GM12878 (cell line): Measurements from ENCODE around the gene DAPK2. TPM values are rescaled to one million over a fixed set of nuclear protein-coding genes. Genes with fewer than 3 reads are reported as not detected.

Source experiments
- ATAC-seq: fragments of 200-7000 bp; cut with Tn5 transposase; 3 replicates; pipeline ENCODE4 v1.9.1; 2020; ENCODE audit warnings: mild to moderate bottlenecking, moderate library complexity
- BruUV-seq: library from RNA; stranded (reverse); fragments of 400-500 nt; replicated peaks from 2 replicates; lab custom pipeline; 2021; lab: Mats Ljungman, UMichigan
- CTCF ChIA-PET: fragments of 300-600 bp; sonication (Branson Sonifier 250); formaldehyde crosslinking; extraction: SDS; loops from one replicate; lab custom pipeline; 2021; ENCODE audit warnings: inconsistent platforms; lab: Yijun Ruan, JAX
- POLR2A ChIA-PET: fragments of 350-600 bp; formaldehyde crosslinking; extraction: SDS; loops from one replicate; lab custom pipeline; 2021; ENCODE audit warnings: inconsistent platforms; lab: Charles Lee
- RAD21 ChIA-PET: fragments of 300-600 bp; sonication (Branson Sonifier 250); formaldehyde crosslinking; loops from one replicate; lab custom pipeline; 2023; ENCODE audit warnings: antibody characterized with exemption; ENCODE audit not compliant: unreplicated experiment; lab: Charles Lee
- SMC1A ChIA-PET: fragments of 300-600 bp; sonication (Branson Sonifier 250); formaldehyde crosslinking; loops from one replicate; lab custom pipeline; 2023; ENCODE audit not compliant: unreplicated experiment, uncharacterized antibody; lab: Charles Lee
- DNase-seq: peaks from one replicate; pipeline ENCODE4 v3.0.0-alpha.2; 2011; ENCODE audit warnings: low read depth, low spot score
- FAIRE-seq: peaks from 3 replicates; lab custom pipeline; 2011; peaks lifted over from hg19 to GRCh38; lab: Jason Lieb, UNC
- H2AFZ ChIP-seq: 2 replicates; pipeline ENCODE4 v1.6.0; 2011; ENCODE audit warnings: low read depth, low read length, control low read depth; ENCODE audit not compliant: control insufficient read depth
- H3K27ac ChIP-seq: 2 replicates; pipeline ENCODE4 v1.5.1; 2011; ENCODE audit warnings: control low read depth; ENCODE audit not compliant: control insufficient read depth, insufficient read depth
- H3K27me3 ChIP-seq, 2 experiments: replicated peaks in 1 of 2; 2 replicates each; pipeline versions ENCODE4 v1.6.0 to v1.6.1; 2011; ENCODE audit warnings: low read length in 1 of 2; ENCODE audit not compliant: control insufficient read depth in 2 of 2, insufficient read depth in 2 of 2
- H3K36me3 ChIP-seq, 2 experiments: 2 replicates each; pipeline ENCODE4 v1.5.1; 2011; ENCODE audit warnings: low read length in 1 of 2; ENCODE audit not compliant: control insufficient read depth in 2 of 2, insufficient read depth in 2 of 2
- H3K4me1 ChIP-seq: 2 replicates; pipeline ENCODE4 v1.6.1; 2011; ENCODE audit warnings: mild to moderate bottlenecking, low read length, moderate library complexity, mixed read lengths; ENCODE audit not compliant: control insufficient read depth, insufficient read depth
- H3K4me2 ChIP-seq: 2 replicates; pipeline ENCODE4 v1.6.0; 2011; ENCODE audit warnings: control low read depth; ENCODE audit not compliant: control insufficient read depth, insufficient read depth
- H3K4me3 ChIP-seq: fragments of 200-600 bp; sonication (generic); 2 replicates; pipeline ENCODE4 v1.5.1; 2016
- H3K79me2 ChIP-seq: 2 replicates; pipeline ENCODE4 v1.6.0; 2011; ENCODE audit warnings: low read length; ENCODE audit not compliant: control insufficient read depth, insufficient read depth
- H3K9ac ChIP-seq: 2 replicates; pipeline ENCODE4 v1.8.0; 2011; ENCODE audit warnings: low read length, control low read depth, mixed read lengths; ENCODE audit not compliant: control insufficient read depth, insufficient read depth
- H3K9me3 ChIP-seq: replicated peaks from 3 replicates; pipeline ENCODE4 v1.5.1; 2011; ENCODE audit warnings: mild to moderate bottlenecking, low read length; ENCODE audit not compliant: control insufficient read depth, insufficient read depth
- H4K20me1 ChIP-seq: 2 replicates; pipeline ENCODE4 v1.6.0; 2011; ENCODE audit not compliant: control insufficient read depth, insufficient read depth
- CTCF ChIP-seq, 3 experiments: IDR thresholded peaks in 2 of 3; conservative IDR thresholded peaks in 1 of 3; 2 replicates each; pipeline ENCODE4 v1.5.1; 2011; ENCODE audit warnings: low read depth in 3 of 3, low read length in 3 of 3, mild to moderate bottlenecking in 3 of 3, control low read depth in 2 of 3, moderate library complexity in 2 of 3, inconsistent platforms in 1 of 3, mixed read lengths in 1 of 3; ENCODE audit not compliant: control insufficient read depth in 2 of 3, insufficient read depth in 1 of 3; ENCODE audit errors: extremely low read depth in 1 of 3
- FOXK2 ChIP-seq: fragments of 450-650 bp; IDR thresholded peaks from 2 replicates; pipeline ENCODE4 v1.6.1; 2017; ENCODE audit warnings: mild to moderate bottlenecking, moderate library complexity
- NFYB ChIP-seq: IDR thresholded peaks from 2 replicates; pipeline ENCODE4 v1.6.1; 2011; ENCODE audit warnings: low read depth, mild to moderate bottlenecking, low read length, improper control_type of control experiment, moderate library complexity; ENCODE audit not compliant: insufficient read depth
- NR2C2 ChIP-seq: IDR thresholded peaks from 2 replicates; pipeline ENCODE4 v1.6.1; 2011; ENCODE audit warnings: borderline replicate concordance, low read depth; ENCODE audit not compliant: control insufficient read depth, insufficient read length
- TAF1 ChIP-seq: IDR thresholded peaks from 2 replicates; pipeline ENCODE4 v1.6.1; 2011; ENCODE audit warnings: mild to moderate bottlenecking, low read depth, low read length, borderline replicate concordance
- TBL1XR1 ChIP-seq: IDR thresholded peaks from 2 replicates; pipeline ENCODE4 v1.6.1; 2012; ENCODE audit warnings: low read depth, low read length, improper control_type of control experiment
- YY1 ChIP-seq: IDR thresholded peaks from 2 replicates; pipeline ENCODE4 v1.6.1; 2011; ENCODE audit warnings: low read depth, mild to moderate bottlenecking, low read length
- WGBS: methylation state at CpG from one replicate; pipeline ENCODE4 v1.1.6; 2016; ENCODE audit warnings: low lambda C conversion rate; ENCODE audit not compliant: insufficient replicate concordance, insufficient coverage; ENCODE audit errors: missing lambda C conversion rate; 5-methylcytosine and 5-hydroxymethylcytosine counted together
- in situ Hi-C: fragments of 300-500 bp; cut with MboI; formaldehyde crosslinking; loops from 9 replicates; pipeline ENCODE4 v1.14.3; 2018; ENCODE audit warnings: mixed read lengths
- intact Hi-C: fragments of 100-400 bp; cut with micrococcal nuclease; formaldehyde crosslinking; loops from one replicate; pipeline ENCODE4 v1.14.2; 2022; ENCODE audit not compliant: unreplicated experiment
- polyA plus RNA-seq, 11 experiments: library from polyadenylated mRNA; depleted of rRNA in 4 of 11; unstranded in 6 of 11; stranded (reverse) in 5 of 11; fragments of >200 nt; fragmentation: Nextera tagmentation in 4 of 11; fragmentation: Illumina TruSeq in 1 of 11; extraction: Ambion mirVana in 4 of 11; extraction: Trizol in 1 of 11; gene quantifications; 1 replicate in 1 of 11; 2 replicates in 10 of 11; pipeline versions ENCODE4 v1.2.1 to v1.2.3, GENCODE V29; 2011 to 2016; ENCODE audit warnings: inconsistent platforms in 2 of 11, missing spikeins in 2 of 11, low read depth in 1 of 11
- total RNA-seq, 4 experiments: library from RNA; depleted of rRNA in 3 of 4; stranded (reverse); fragments of >200 nt in 3 of 4; fragmentation: Illumina TruSeq in 1 of 4; extraction: Trizol in 1 of 4; gene quantifications; 2 replicates each; pipeline versions ENCODE4 v1.2.1 to v1.2.3, GENCODE V29; 2013 to 2021

The DAPK2 gene
- total and polyA plus RNA-seq, 10 of the 15 experiments (the other 5 are each of a cell fraction or from before 2014, with no cell fraction given): 0.69 to 8.4 (median 4.1) TPM

GRCh38 chr15:63945007-63945788, 101.1 kb downstream of the DAPK2 start (continued):
- TF ChIP-seq CTCF (IDR thresholded peaks at IDR 0.05 in 2 of 3, conservative IDR thresholded peaks at IDR 0.05 in 1 of 3; ENCODE audit: control insufficient read depth in 2 of 3, extremely low read depth in 1 of 3, insufficient read depth in 1 of 3, low read depth in 3 of 3, low read length in 3 of 3) (peak; percentile 83 to 99 (median 98)), YY1 (0 out of 2 replicates have a peak, but pooled peaks have one; percentile 45), NFYB (no peak), TBL1XR1 (no peak)

GRCh38 chr15:63944681-63944955, 101.7 kb downstream of the DAPK2 start:
- SMC1A ChIA-PET: interaction anchor here (1.1 to 5.6 kb wide), 14 partner anchors 22 to 192 kb away, joined by 3 to 39 read pairs (median 7); no protein-coding TSS in a partner anchor
- Histone ChIP-seq H3K36me3 (no peaks in the 10 kb centered on the region), H3K9ac (no peak overlapping the region), H3K27ac (no peak overlapping the region), H3K4me3 (no peak overlapping the region), H3K27me3 (no peaks in the 10 kb centered on the region), H3K9me3 (no peaks in the 10 kb centered on the region), H3K79me2 (no peaks in the 10 kb centered on the region), H3K4me2 (no peak overlapping the region), H2AFZ (no peak overlapping the region), H4K20me1 (no peaks in the 10 kb centered on the region), H3K4me1 (peaks cover 18% of the 10 kb centered on the region)
- in situ Hi-C loops (no loop called here), intact Hi-C loops (loop anchor here (2.0 kb wide), 1 partner anchor 38 kb away; no protein-coding TSS in a partner anchor)
- POLR2A ChIA-PET: interaction anchor here (1.2 kb wide), 1 partner anchor 26 kb away, joined by 3 read pairs; no protein-coding TSS in a partner anchor
- no peak for TF ChIP-seq FOXK2
- no peak for TF ChIP-seq NR2C2
- TF ChIP-seq TAF1: no peak
- CTCF ChIA-PET: interaction anchor here (1.2 to 5.4 kb wide), 29 partner anchors 10 to 192 kb away, joined by 3 to 70 read pairs (median 8); partner anchors contain the start of gene DAPK2
- no peak for FAIRE-seq
- RAD21 ChIA-PET: interaction anchor here (0.9 to 3.8 kb wide), 8 partner anchors 26 to 114 kb away, joined by 3 to 41 read pairs (median 6); no protein-coding TSS in a partner anchor
- no TSS peak for BruUV-seq
- ATAC-seq: no peak
- no peak for DNase-seq
- whole genome bisulfite sequencing: 54% methylated on average over 3 of the region's 3 CpGs
